GM18868 (cell line): ENCODE data around the gene EEF2KMT.
"Not testable (repeated sequence)": the region's sequence is repeated elsewhere in the genome, so short reads cannot be mapped to it uniquely, and the experiment has no call there.

Experiments used
- ATAC-seq: cut with Tn5 transposase; IDR thresholded peaks from one replicate; pipeline ENCODE4 v1.9.1; 2021; ENCODE audit warnings: mild to moderate bottlenecking, moderate library complexity; ENCODE audit not compliant: unreplicated experiment

EEF2KMT gene

DNA sequence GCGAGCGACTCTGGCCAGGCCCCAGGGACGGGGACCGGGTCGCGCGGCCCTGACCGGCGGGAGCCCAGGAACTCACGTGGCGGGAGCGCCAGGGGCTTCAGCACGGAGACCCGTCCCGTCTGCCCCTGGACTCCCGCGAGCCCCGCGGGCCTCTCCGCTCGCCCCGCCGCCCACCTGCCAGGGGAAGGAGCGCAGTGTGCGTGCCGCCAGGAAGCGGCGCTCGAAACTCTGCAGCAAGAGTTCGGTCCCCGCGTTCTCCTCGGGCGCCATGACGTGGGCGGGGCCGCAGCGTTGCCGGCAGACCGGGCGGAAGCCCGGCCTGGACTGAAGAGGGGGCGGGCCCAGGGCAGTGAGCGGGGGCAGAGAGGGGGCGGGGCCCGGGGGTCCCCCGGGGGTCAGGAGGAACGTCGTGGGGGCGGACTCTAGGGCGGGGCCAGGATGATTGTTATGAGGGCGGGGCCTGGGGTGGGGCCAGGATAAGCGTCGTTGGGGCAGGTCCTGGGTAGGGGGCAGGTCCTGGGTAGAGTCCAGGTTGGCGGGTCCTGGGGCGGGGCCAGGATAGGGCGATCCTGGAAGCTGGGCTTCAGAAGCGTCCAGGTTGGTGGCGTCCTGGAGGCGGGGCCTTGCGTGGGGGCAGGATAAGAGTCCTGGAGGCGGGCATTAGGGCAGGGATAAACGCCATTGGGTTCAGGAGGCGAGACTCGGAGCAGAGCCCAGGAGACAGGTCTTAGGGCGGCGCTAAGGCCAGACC, at the start of gene EEF2KMT:
Gene EEF2KMT, minus strand, starts transcription at position 326 of the 751 bp plus-strand sequence. Its CDS starts 56 bp downstream, at position 270.
- ATAC-seq: peak; percentile 97

GRCh38 chr16:5144621-5144956, 47.0 kb upstream of the EEF2KMT start:
- not testable (repeated sequence) for ATAC-seq

- ATAC-seq: no peak
Measured at GRCh38 chr16:5143761-5144620, 46.4 kb upstream of the EEF2KMT start.

DNA sequence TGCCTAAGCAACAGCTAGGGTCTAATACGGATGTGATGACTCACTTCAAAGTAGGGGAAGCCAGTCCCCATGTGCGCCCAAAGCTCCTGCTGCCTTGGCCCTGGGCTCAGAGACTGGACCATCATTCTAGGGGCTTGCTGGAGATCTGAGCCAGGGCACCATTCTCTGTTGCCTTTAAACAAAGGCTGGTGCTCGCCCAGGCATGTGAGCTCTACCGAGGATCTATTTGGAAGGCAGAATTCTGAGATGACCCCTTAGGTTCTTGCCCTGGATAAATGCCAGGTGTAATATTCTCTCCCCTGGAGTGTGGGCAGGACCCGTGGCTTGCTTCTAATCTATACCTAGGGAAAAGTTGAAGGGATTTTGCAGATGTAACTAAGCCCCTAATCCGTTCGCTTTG, 42.6 kb upstream of the EEF2KMT start:
- ATAC-seq: not testable (repeated sequence)

GRCh38 chr16:5134739-5135452, 37.3 kb upstream of the EEF2KMT start:
- not testable (repeated sequence) for ATAC-seq

DNA sequence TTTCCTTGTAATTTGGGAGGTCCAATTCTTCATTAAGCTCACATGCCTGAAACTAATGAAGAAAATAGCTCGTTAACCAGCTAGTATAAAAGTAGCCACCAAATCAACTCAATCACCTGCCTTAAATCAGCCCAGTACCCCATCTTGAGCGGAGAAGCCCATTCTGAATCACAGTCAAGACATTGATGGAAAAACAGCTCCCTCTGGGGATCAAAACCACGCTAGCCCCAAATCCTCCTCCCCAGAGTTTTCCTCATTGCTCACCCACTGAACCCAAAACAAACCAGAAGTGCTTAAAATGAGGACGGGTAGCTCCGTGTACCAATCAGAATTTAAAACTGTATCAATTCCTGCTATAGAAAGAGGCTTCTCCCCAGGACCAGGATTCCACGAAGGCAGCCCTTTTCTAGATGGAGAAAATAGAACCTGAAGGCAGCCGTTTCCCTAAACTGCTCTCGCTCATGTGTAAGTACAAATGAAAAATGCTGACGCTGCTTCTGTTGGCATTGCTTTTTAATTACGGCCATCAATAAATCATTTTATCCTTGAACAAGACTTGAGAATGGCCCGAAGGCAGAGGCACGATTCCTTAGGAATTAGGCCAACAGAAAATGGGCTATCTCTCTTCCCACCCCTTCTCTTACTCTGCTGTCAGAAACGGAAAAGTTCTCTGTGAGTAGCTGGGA, 35.5 kb upstream of the EEF2KMT start:
- ATAC-seq: not testable (repeated sequence)

DNA sequence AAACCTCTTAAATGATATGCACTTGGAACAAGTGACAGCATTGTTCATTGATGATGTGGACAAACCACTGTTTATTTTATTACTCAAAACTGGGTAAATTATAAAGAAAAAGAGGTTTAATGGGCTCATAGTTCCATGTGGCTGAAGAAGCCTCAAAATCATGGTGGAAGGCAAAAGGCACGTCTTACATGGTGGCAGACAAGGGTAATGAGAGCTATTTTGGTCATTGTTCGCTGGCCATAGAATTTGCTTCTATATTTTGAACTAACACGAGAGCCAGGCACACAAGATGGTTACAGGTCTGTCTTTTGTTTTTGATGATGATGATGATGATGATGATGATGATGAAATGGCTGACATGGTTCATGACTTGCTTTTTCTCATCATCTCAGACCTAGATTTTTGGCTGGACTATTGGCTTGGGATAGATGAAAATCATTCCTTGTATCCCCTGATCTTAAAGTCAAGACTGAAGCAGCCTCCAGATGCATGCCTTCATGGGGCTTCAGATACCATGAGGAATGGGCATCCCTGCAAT, 33.9 kb upstream of the EEF2KMT start:
- ATAC-seq: not testable (repeated sequence)

GRCh38 chr16:5117300-5118087, 19.9 kb upstream of the EEF2KMT start:
- ATAC-seq: not testable (repeated sequence)

DNA sequence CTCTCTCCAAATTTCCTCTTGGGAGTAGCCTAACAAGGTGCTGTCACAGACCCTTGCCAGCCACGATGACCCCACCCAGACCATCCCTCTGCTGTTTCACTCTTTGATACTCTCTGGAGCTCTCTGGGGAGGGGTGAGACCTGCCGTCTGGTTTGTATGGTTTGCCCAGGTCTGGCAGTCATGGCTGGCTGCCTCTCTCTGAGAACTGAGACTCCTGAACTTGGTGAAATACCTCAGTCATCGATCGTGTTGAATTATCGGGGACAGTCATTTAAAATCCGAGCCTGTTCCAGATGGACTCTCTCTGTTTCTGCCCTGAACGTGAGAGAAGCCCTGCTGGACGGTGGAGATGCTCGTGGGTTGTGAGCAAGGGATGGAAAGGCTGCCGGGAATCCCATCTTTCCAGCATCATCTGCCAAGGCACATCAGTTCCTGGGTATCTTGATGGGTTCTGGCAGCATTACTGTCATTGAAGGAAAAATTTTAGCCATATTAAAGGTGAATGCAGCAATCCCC, 19.2 kb upstream of the EEF2KMT start:
- not testable (repeated sequence) for ATAC-seq

DNA sequence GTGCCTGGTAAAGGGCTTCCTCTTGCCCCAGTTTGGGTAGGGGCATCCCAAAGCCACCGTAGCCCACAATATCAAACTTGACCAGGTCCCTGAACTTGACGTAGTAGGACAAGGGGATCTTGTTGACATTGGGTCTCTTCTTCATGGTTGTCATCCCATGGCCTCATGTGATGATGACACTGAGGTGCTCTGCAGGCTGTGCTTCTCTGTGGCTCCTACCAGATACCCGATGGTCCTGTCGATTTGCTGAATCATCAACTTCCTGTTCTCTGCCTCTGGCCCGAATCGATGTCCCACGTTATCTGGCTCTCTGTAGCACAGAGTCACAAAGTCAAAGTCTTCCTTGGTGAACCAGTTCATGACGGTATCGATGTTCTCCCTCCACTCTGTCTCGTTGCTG, 13.3 kb upstream of the EEF2KMT start:
- not testable (repeated sequence) for ATAC-seq

- no peak for ATAC-seq
Measured at GRCh38 chr16:5108505-5109158, 11.0 kb upstream of the EEF2KMT start.

GRCh38 chr16:5105039-5105438, 7.4 kb upstream of the EEF2KMT start:
- ATAC-seq: not testable (repeated sequence)

GRCh38 chr16:5103296-5104032, 5.9 kb upstream of the EEF2KMT start:
- ATAC-seq: not testable (repeated sequence)

GRCh38 chr16:5099174-5099573, 1.6 kb upstream of the EEF2KMT start:
- not testable (repeated sequence) for ATAC-seq

DNA sequence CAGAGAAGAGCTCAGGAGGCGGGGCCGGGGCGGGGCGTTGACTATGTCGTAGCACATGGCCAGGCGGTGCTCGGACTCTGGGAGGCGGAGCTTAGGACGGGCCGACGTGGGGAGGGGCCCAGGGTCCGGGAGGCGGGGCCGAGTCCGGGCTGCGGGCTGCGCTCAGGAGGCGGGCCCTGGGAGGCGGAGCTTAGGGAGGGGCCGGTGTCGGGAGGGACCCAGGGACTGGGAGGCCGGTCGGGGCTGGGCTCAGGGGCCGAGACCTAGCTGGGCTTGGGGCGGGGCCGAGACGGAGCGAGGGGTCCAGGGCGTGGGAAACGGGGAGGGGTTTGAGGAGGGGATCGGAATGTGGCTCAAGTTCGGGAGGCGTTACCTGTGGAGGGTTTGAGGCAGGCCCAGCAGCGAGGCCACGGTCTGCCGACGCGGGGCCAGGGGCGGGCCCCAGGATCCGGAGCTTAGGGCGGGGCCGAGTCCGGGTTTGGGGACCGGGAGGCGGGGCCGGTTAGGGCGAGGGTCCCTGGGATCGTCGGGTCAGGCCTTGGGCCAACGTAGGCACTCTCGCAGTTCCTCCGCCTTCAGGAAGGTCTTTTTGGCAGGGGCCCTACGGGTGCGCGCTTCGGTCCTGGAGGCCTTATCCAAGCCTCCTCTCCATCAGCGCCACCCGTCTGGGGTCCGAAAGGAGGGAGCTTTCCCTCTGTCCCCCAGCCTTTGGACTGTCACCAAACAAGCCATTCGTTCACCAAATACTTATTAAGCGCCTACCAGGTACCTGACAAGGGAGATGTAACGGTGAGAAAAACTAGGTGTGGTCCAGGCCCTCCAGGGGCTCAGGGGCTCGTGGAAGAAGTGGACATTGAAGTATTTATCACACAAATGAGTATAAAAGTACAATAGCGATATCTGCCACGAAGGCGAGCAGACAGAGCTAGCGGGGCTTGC, 895 bp upstream of the EEF2KMT start:
- ATAC-seq: peak; percentile 73

DNA sequence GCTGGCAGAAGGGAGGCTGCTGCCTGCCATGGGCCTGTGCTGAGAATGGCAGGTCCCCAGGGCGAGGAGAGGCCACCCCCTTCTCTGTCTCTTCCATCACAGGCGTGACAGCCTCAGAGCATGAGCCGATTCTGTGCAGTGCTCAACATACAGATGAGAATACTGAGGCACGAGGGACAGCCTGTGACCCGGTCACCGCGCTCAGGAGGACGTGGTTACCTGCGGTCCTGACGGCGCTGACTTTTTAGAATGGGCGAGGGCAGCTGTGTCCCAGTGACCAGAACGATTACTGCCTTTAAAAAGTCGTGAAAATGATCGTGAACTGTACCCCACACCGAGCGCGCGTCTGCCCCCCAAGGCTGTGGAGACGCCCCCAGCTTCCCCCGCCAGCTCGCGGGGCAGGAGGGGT, 530 bp downstream of the EEF2KMT start:
- not testable (repeated sequence) for ATAC-seq

- not testable (repeated sequence) for ATAC-seq
Measured at GRCh38 chr16:5096437-5097060, 1.0 kb downstream of the EEF2KMT start.
